ENCODE measurements around the gene CDC42. TPM values are rescaled to one million over a fixed set of nuclear protein-coding genes. Genes with fewer than 3 reads are reported as not detected.

CDC42 gene
- total RNA-seq, 1 donor from 2014 or later: 111 TPM

- intact Hi-C loops (cut with DNase I): loop anchor here (1.0 kb wide), 1 partner anchor 27 kb away; no protein-coding TSS in a partner anchor
- Histone ChIP-seq H3K9me3 (no peaks in the 10 kb centered on the region), H3K4me3 (no peak overlapping the region), H3K27ac (no peak overlapping the region), H3K27me3 (no peaks in the 10 kb centered on the region), H3K36me3 (no peaks in the 10 kb centered on the region), H3K4me1 (peaks cover 0 to 6% of the 10 kb centered on the region in 2 donors)
- TF ChIP-seq CTCF (IDR thresholded peaks at IDR 0.05): peak; percentile 16 to 49 (median 30)
- DNase-seq (ENCODE audit: low spot score in 2 of 2): no peak
Observed at GRCh38 chr1:22131875-22132486, 79.5 kb downstream of the CDC42 start.

GRCh38 chr1:22132517-22133235 is 80.2 kb downstream of the CDC42 start:
- intact Hi-C loops (cut with DNase I): loop anchor here (1.0 kb wide), 1 partner anchor 27 kb away; no protein-coding TSS in a partner anchor
- no peaks in the 10 kb centered on the region for H3K36me3 ChIP-seq
- TF ChIP-seq CTCF (IDR thresholded peaks at IDR 0.05): no peak
- peaks cover 0 to 6% of the 10 kb centered on the region in 2 donors for H3K4me1 ChIP-seq
- H3K27ac ChIP-seq: no peak overlapping the region
- H3K9me3 ChIP-seq: no peaks in the 10 kb centered on the region
- H3K27me3 ChIP-seq: no peaks in the 10 kb centered on the region
- peak in 1 of 2 donors; percentile 75 for DNase-seq (ENCODE audit: low spot score in 2 of 2)
- H3K4me3 ChIP-seq: peak overlapping the region in 1 of 2 donors; percentile 2

GRCh38 chr1:22133247-22133930 is 80.9 kb downstream of the CDC42 start:
- Histone ChIP-seq H3K27ac (no peak overlapping the region), H3K4me1 (peaks cover 0 to 6% of the 10 kb centered on the region in 2 donors), H3K27me3 (no peaks in the 10 kb centered on the region), H3K9me3 (no peaks in the 10 kb centered on the region), H3K36me3 (no peaks in the 10 kb centered on the region), H3K4me3 (no peak overlapping the region)
- DNase-seq (ENCODE audit: low spot score in 2 of 2): no peak
- intact Hi-C loops (cut with DNase I): no loop called here
- no peak for TF ChIP-seq CTCF (IDR thresholded peaks at IDR 0.05)

- no peak for DNase-seq (ENCODE audit: low spot score in 2 of 2)
- intact Hi-C loops (cut with DNase I): no loop called here
- H3K27me3 ChIP-seq: no peaks in the 10 kb centered on the region
- H3K36me3 ChIP-seq: no peaks in the 10 kb centered on the region
- H3K27ac ChIP-seq: no peak overlapping the region
- H3K4me3 ChIP-seq: no peak overlapping the region
- TF ChIP-seq CTCF (IDR thresholded peaks at IDR 0.05): no peak
- H3K4me1 ChIP-seq: peaks cover 0 to 6% of the 10 kb centered on the region in 2 donors
- no peaks in the 10 kb centered on the region for H3K9me3 ChIP-seq
Observed at GRCh38 chr1:22133931-22134324, 81.4 kb downstream of the CDC42 start.

- H3K4me1 ChIP-seq: peaks cover 0 to 11% of the 10 kb centered on the region in 2 donors
- no peak for DNase-seq (ENCODE audit: low spot score in 2 of 2)
- no peaks in the 10 kb centered on the region for H3K27me3 ChIP-seq
- TF ChIP-seq CTCF (IDR thresholded peaks at IDR 0.05): no peak
- intact Hi-C loops (cut with DNase I): no loop called here
- no peaks in the 10 kb centered on the region for H3K36me3 ChIP-seq
- H3K9me3 ChIP-seq: no peaks in the 10 kb centered on the region
- H3K4me3 ChIP-seq: no peak overlapping the region
- no peak overlapping the region for H3K27ac ChIP-seq
Observed at GRCh38 chr1:22137004-22137720, 84.7 kb downstream of the CDC42 start.
